NCI-H82 treated with DMSO at 0.1 percent for 48 hours (cell line): ENCODE measurements around the gene CISTR.
A peak's percentile ranks its signal among the peaks of the same experiment; 100 is the strongest.
"Not testable (repeated sequence)": the region's sequence is repeated elsewhere in the genome, so short reads cannot be mapped to it uniquely, and the experiment has no call there.

ENCODE experiments used
- DNase-seq: peaks from one replicate; lab custom pipeline; 2025; ENCODE audit not compliant: unreplicated experiment; lab: John Stamatoyannopoulos, UW

Gene CISTR

DNA sequence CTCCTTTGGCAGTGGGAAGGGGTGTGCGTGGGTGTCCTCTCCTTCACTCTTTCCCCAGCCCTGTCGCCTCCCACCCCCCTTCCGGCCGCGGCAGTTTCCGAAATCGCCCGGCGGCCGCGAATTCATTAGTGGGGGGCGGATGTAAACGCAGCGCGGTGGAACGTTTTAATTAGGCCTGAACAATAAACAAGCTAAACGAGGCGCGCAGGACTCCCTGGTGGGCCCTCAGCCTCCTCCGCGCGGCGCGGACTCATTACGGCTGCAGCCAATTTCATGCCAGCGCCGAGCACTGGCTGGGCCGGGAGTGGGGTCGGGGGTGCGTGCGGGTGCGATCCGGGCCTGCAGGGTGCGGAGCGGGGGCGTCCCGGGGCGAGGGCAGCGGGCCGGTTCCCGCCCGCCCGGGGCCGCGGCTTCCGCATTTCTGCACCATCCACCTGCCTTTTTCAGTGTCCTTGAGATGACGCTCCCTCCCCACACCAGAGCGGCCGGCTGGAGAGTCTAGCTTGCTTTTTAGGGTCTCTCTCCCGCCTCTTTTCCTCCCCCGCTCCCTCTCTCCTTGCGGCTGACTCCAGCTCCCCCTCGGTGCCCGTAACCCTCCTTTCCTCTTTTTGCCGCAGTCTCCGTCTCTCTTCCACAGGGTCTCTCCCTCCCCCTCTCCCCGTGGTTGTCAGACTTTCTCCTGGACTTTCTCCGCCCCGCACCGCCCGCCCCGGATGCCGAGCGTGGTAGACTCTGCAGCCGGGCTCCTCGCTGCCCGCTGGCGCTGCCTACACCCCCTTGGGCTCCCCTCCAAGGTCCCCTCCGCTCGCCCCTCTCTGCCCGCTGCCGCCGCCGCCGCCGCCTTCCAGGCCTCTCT is at the start of gene CISTR:
TSS of gene CISTR (minus strand) at position 644 of the 856 bp plus-strand sequence.
- DNase-seq: no peak

DNA sequence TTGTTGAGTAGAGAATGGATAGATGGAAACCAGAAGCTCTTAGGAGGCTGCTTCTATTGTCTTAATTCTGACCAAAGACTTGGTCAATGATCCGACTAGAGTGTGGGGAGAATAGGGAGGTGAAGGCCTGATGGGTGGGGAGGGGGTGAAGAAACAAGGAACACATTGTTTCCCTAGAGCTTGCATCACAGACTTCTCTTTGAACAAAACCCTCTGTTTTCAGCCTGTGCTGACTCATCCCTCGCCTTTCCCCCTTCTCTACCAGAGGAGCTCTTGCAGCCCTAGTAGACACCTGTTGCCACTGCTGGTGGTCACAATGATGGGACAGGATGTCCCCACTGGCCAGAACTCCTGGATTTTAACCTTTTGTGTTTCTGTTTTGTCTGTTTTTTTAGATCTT is 46.8 kb upstream of the CISTR start:
- DNase-seq: no peak

DNA sequence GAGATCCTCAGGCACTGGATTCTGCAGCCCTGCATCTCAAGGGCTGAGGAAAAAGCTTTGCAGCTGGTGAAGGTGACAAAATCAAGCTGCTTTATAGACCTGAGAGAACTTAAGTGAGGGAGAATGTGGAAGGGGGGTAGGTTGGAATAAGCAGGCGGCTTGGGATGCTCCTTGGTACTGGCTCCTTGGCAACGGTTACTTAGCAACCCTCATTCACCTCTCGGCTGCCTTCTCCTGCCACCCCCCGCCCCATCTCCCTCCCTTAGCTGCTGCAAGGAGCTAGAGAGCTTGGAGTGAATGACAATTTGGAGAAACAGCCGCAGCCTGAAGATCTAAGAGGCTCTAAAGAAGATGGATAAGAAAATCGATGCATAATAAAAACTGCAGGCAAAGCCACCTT is 44.1 kb upstream of the CISTR start:
- DNase-seq: no peak

DNA sequence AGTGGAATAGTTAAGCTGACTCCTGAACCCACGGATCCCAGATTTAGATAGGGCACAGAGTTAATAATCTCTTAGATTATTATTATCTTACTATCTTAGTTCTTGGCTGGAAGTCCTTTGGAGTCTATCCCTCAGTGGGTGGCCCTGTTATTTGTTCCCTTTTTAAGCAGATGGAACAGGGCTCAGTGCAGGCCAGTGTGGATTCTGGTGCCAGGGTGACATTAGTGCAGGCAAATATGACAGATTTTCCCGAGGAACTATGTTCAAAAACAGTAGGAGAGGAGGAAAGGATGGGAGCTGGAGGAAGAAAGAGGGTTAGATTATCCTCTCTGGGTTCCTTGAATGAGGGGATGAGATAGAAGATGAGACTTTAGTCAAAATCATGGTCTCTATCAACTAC is 41.4 kb upstream of the CISTR start:
- DNase-seq: no peak

DNA sequence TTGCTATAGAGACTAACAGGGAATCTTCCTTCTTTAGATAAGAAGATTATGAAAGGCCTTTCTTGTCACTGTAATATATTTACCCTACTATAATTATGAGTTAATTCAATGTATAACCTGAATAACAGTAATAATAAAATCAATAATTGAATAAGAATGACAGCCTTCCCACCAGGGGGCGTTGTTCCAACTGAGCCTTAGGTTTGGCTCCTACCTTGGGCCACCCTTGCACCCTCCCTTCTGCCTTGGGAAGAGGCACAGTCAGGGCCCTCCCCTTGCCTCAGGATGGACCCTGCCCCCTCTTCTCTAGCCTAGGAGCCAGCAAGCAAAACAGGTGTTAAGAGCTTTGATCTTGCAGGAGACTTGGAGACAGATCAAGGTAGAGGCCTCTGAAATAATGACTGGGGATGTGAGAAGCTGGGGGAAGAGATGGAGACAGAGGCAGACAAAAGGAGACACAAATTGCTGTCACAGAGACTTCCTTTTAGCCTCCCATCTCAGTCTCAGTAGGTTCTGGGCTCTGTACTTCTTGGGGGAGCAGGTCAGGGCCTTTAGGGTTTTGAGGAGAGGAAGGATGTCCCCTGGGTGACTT is 40.1 kb upstream of the CISTR start:
- no peak for DNase-seq

DNA sequence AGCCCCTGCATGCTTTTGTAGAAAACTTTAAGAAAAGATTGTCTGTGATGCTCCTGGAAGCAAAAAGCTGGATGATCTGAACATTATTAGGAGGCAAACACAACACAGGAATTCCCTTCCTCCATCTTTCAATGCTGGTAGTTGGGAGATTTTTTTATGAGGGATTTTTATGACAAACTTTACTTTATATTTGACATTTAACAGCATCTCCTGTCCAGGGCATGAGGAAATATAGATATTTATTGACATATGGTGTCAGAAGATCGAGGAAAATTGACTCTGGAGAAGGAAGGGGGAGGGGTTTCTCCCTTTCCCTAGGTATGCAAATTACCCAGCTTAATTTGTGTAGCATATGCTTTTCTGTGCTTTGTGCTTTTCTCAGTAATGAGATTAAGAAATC is 37.8 kb upstream of the CISTR start:
- DNase-seq: no peak

DNA sequence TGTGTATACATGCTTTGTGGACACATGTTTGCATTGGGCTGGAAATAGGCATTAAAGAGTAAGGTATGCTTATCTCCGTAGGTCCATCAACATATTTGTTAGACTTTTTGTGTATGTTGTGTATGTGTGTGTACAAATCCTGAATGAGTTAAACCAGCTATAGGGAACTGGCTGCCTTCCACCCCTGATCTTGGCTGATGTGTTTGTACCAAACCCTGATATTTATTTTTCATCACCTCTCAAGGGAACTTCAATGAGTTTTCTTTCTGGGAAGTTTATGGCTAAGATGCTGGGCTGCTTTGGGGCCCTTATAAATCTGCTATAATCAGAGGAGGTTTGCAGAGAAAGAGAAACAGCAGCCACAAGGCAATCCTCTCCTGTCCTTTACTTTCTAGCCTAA is 37.1 kb upstream of the CISTR start:
- DNase-seq: no peak

DNA sequence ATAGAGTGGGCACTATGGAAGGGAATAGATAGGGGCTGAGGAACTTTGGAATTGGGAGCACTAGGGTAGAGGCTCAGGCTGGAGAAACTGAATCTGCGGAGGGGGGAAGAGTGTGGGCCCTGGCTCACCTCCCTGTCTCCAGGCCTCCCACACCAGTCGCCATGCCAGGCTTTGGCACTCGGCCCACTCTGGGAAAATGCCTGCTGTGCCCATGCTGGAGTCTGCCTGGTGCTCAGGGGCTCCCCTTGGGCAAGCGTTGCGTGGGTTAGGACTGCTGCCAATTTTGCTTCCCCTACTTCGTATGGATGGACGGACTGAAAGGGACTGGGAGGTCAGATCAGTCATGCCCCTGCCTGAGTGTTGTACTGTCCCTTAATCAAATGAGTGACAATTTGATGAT is 34.6 kb upstream of the CISTR start:
- DNase-seq: no peak

DNA sequence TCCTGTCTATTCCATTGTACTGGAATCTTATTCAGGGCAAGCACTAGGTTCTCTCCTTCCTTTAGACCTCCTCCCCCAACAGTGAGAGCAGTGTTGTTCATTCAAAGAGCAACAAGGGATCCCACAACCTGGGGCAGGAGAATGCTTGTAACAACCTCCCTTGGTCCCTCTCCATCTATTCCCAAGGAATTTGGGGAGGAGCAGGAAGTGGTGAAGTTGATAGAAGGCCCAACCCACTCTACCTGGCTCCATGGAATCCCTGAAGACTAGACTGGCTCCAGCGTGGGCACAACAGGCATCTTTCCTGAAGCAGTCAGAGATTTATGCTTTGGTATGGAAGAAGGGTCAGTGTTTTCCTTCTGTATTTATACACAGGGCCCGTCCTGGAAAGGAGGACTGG is 33.4 kb upstream of the CISTR start:
- DNase-seq: no peak

DNA sequence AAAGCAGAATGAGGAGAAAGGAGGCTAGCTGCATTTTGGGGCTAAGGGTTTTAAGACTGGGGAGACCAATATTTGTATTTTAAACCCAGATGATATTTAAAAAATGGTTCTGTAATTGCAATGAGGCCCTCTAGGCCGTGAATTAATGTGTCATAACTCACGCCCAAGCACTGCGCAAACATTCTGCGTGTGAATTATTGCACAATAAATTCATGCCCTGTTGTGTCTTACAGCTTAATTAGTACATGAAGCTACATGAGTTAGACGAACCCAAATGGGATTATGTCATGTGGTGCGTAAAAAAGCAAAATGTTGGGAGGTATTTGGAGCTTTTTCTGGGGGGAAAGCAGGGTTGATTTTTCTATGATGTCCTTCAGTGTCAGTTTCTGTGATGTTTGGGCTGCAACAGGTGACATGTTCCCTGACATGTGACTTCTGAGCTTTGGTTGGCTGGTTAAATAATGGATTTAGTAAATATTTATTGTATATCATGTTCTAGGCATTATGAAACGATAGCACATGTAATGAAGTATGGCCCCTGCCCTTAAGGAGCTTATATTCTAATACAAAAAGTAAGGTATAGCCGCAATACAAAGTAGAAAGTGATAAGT is 30.4 kb upstream of the CISTR start:
- DNase-seq: no peak

DNA sequence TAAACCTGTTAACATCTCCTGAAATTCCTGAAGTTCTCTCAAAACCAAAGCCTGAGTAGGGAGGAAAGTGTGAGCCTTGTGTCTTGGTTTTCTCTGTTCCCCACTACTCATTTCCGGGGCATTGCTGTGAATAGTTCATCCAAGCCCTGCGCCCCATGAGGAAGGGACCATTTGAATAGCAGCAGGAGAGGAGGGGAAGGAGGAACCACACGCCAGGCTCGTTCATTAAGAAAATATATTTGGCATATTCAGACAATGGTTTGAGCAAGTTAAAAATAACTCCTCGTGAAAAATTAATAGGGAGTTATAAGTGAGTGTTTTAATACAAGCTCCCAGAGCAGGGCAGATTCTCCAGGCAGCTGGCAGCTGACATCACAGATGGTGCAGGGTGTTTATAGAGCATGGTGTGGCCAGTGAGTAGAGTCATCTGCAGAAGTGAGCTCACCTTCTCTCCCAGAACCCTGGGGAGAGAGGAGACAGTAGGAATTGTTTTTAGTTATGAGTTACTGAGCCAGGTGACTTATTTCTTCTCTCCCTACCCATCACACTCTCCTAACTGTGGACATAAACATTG is 29.5 kb upstream of the CISTR start:
- DNase-seq: peak; percentile 21

DNA sequence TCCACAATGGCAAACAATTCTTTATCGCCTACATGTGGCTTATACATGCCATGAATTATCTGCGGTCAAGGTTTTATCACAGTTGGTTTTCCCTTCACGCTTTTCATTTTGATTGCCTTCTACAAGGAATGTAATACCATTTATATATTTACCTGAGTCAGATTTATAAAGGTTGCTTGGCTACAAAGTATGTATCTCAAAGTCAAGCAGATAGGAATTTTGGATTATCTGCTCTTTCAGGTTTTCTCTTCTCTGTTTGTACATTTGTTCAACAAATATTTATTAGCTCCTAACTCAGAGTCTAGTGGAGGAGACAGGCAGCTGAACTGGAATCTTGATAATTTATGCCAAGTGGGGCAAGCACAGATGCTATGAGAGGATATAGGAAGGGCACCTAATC is 28.5 kb upstream of the CISTR start:
- no peak for DNase-seq

DNA sequence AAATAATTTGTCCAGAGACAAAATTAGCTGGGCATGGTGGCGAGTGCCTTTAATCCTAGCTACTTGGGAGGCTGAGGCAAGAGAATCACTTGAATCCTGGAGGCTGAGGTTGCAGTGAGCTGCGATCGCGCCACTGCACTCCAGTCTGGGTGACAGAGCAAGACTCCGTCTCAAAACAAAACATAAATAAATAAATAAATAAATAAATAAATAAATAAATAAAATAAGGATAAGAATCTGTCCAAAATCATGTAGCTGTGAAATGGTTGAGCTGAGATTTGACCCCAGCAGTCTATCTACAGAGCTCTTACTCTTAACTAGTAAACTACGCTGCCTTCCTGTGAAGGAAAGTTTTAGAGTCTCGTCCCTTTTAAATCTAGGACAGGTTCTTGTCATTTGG is 27.9 kb upstream of the CISTR start:
- not testable (repeated sequence) for DNase-seq

DNA sequence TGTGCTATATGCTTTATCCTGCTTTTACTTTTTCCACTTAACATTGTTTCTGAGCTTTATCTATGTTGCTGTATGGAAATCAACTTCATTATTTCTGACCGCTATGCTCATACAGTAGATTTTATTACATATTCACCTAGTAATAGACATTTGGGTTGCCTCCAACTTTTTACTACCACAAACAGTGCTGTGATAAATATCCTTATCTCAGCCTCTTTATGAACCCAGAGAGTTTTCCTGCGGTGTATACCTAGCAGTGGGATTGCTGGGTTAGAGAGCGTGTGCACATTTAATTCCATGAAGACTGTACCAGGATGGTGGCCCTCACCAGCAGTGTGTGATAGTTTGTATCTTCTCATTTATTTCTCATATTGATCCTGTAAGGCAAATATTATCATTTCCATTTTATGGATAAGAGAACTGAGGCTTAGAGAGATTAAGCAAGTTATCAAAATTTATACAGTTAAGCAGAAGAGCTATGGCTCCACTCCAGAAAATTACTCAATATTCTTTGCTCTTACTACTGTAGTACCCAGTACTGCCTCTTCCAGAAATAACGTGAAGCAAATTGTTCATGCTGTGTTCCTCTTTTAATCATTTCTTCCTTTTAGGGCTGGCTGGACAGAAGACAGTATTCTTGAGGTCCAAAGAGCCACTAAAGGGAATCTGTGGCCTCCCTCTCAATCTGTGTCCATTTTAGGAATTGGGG is 26.3 kb upstream of the CISTR start:
- DNase-seq: no peak

DNA sequence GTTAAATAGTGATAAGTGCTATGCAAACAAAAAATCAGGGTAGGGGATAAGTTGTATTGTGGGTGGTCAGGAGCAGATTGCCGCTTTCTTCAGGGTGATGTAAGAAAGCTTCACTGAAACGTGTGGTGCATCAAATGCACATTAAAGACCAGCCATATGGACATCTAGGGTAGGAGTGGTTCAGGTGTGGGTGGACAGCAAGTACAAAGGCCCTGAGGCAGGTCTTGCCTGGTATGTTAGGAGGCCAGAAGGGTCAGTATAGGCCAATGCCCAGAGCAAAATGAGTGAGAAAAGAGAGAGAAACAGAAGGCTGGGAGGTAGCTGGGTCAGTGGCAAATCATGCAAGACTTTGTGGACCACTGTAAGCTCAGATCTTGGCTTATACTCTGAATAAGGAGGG is 25.6 kb upstream of the CISTR start:
- DNase-seq: no peak

DNA sequence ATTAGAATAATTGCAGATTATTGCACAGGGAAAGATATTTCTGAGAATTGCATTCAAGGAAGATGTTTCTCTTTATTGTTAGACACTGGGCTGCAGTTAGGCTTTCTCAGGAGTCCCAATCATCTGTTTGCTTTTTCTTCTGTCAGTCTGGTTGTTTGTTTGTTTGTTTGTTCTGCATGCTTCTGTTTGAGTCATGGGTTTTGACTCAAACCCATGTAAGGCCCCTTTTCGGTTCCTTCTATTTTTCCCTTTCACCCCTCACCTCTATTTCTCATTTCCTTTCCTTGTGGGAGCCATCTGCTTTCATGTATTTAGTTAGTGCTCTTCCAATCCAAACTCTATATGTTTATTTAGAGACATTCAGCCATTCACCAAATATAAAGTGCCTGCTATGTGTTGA is 25.1 kb upstream of the CISTR start:
- no peak for DNase-seq

DNA sequence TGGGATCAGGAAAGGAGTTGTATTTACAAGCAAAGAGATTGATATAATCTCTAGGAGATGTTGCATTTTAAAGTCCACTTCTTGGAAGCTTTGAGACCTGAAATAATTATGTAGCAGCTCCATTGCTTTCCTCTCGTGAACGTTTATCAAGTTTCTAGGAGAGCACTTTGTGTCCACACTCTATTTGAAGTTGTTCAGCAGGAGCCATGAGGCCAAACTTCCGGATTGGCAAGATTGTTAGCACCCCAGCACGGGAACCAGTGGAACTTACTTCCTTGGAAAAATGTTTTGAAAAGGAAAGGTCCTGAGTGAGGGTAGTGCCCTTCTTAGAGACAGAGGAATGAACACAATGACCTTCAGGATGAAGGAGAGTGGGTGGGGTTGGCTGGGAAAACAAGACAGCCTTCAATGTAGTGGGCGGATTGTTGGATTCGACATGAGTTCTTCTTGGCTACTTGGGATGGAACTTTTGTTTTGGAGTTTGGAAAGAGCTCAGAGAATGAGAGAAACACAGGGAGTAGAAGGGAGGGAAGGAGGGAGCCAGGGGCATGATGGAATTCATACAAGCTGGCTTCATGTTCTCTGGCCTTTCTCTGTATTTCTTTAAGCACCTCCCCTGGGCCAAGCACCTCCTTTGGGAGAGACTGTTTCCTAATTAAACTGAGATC is 23.8 kb upstream of the CISTR start:
- no peak for DNase-seq

DNA sequence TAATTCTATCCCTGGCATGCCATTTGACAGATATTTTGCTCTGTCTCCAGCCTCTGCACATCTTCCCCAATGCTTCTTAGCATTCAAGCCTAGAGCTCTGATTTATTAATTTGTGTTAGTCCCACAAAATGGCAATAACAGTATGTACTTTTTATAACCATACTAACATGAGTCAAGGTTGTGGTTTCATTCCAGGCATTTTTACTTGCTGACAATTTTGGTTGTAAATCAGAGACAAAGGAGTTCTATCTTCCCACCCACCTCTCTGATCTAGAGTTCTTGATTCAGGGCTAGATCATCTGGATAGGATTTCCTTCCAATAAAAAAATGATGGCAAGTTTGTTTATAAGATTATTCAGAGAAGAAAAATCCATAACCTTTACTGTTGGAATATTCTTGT is 18.5 kb upstream of the CISTR start:
- DNase-seq: no peak

DNA sequence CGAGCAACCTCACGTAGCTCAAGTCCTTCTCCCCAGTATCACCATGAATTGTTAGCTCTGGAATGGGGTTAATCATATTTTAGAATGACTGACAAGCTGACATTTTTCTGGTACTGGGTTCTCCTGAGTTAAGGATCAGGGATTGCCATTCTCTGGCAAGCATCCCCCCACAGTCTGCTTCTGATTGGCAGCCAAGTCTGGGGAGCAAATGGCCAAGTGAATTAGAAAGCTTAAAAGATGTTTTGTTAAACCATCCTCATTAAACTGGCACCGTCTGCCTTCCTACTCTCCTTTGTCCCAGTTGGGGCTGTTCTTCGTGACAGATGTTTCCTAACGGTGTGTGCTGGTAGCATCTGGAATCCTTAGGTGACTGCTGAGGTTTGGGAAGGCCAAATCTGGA is 17.2 kb upstream of the CISTR start:
- no peak for DNase-seq

DNA sequence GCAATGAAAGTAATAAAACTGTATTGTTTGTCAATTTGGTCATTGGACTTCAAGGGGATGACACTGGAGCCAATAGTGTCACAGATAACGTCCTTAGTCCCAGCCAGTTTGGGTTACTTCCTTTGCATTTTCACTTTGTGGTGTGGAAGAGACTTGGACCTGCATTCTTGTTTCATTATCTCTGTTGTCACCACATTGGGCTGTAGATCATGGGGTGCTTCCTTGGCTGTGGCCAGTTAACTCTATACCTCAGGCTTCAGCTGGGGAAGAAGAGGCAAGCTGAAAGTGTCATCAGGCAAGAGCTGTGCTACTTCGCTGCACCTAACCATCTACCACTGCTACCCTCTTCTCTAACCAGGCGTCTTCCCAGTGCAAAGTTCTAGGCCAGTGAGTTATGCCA is 15.1 kb upstream of the CISTR start:
- no peak for DNase-seq

DNA sequence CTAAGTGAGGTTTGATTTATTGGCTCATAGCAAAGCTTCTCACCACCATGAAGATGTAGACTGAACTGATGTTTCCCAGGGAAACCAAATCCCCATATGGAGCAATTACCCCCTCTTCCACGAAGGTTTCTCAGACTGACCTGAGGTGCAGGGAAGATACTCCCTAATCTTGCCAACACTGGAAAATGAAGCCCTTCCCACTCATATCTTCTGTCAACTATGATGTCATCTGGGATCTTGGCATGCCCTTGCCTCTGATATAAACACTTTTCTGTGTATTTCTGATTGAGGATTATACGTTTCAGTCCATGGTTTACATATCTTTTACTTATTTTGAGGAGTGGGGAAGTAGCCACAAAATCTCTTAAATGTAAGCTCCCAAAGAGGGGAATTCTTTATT is 14.1 kb upstream of the CISTR start:
- no peak for DNase-seq
